GM21381 (cell line): ENCODE measurements around the gene BMF.

Experiments used
- ATAC-seq: cut with Tn5 transposase; IDR thresholded peaks from one replicate; pipeline ENCODE4 v1.9.1; 2021; ENCODE audit warnings: mild to moderate bottlenecking, moderate library complexity; ENCODE audit not compliant: unreplicated experiment

Gene BMF

GRCh38 chr15:40067921-40068624 lies 40.6 kb downstream of the BMF start:
- no peak for ATAC-seq

- ATAC-seq: no peak
Measured at GRCh38 chr15:40066589-40066988, 42.1 kb downstream of the BMF start.

- no peak for ATAC-seq
Measured at GRCh38 chr15:40065166-40065565, 43.5 kb downstream of the BMF start.

GRCh38 chr15:40064231-40064894 lies 44.3 kb downstream of the BMF start:
- ATAC-seq: peak; percentile 43

- no peak for ATAC-seq
Measured at GRCh38 chr15:40063563-40064011, 45.1 kb downstream of the BMF start.

- ATAC-seq: no peak
Measured at GRCh38 chr15:40062816-40063562, 45.7 kb downstream of the BMF start.

GRCh38 chr15:40061212-40061901 lies 47.3 kb downstream of the BMF start:
- peak; percentile 64 for ATAC-seq

GRCh38 chr15:40060236-40060961 lies 48.3 kb downstream of the BMF start:
- no peak for ATAC-seq

GRCh38 chr15:40059821-40060220 lies 48.9 kb downstream of the BMF start:
- ATAC-seq: no peak

GRCh38 chr15:40058476-40059140 lies 50.1 kb downstream of the BMF start:
- ATAC-seq: no peak

GRCh38 chr15:40055576-40056293 lies 52.9 kb downstream of the BMF start:
- no peak for ATAC-seq

GRCh38 chr15:40054855-40055575 lies 53.7 kb downstream of the BMF start:
- ATAC-seq: peak; percentile 73

- peak; percentile 51 for ATAC-seq
Measured at GRCh38 chr15:40054605-40054854, 54.1 kb downstream of the BMF start.

- ATAC-seq: peak; percentile 34
Measured at GRCh38 chr15:40053831-40054604, 54.7 kb downstream of the BMF start.

GRCh38 chr15:40053079-40053830 lies 55.4 kb downstream of the BMF start:
- no peak for ATAC-seq

GRCh38 chr15:40052604-40053003 lies 56.1 kb downstream of the BMF start:
- ATAC-seq: no peak

GRCh38 chr15:40051616-40052415 lies 56.9 kb downstream of the BMF start:
- ATAC-seq: no peak
